Astrocyte of the cerebellum (primary cell): ENCODE measurements around the gene ENKUR.

Experiments used
- DNase-seq: peaks from one replicate; pipeline ENCODE4 v3.0.0-alpha.2; 2011; ENCODE audit warnings: low read depth
- H3K4me3 ChIP-seq: 2 replicates; pipeline ENCODE4 v1.5.1; 2011; ENCODE audit warnings: mild to moderate bottlenecking, low read depth, low read length, moderate library complexity
- CTCF ChIP-seq: IDR thresholded peaks from 2 replicates; pipeline ENCODE4 v1.5.1; 2012; ENCODE audit warnings: low read length, low read depth, moderate library complexity, mild to moderate bottlenecking; ENCODE audit errors: missing control alignments
- in situ Hi-C: cut with HindIII; loops from 2 replicates; pipeline ENCODE4 v1.10.0; 2017; ENCODE audit warnings: low sequenced_read_pairs

ENKUR gene

GRCh38 chr10:24992512-24993133 is 23.3 kb downstream of the ENKUR start:
- DNase-seq, result no peak
- no peak overlapping the region for H3K4me3 ChIP-seq
- no peak for TF ChIP-seq CTCF
- in situ Hi-C loops, result no loop called here

GRCh38 chr10:24991298-24991697 is 24.7 kb downstream of the ENKUR start:
- in situ Hi-C loops, result no loop called here
- DNase-seq, result no peak
- TF ChIP-seq CTCF, result no peak

GRCh38 chr10:24989867-24990266 is 26.1 kb downstream of the ENKUR start:
- DNase-seq, result no peak
- in situ Hi-C loops, result no loop called here
- H3K4me3 ChIP-seq, result no peak overlapping the region
- no peak for TF ChIP-seq CTCF

More at GRCh38 chr10:24991298-24991697, 24.7 kb downstream of the ENKUR start:
- no peak overlapping the region for H3K4me3 ChIP-seq

GRCh38 chr10:24988831-24989640 is 26.9 kb downstream of the ENKUR start:
- H3K4me3 ChIP-seq, result no peak overlapping the region
- in situ Hi-C loops, result no loop called here
- TF ChIP-seq CTCF, result no peak
- DNase-seq, result no peak

GRCh38 chr10:24984906-24985305 is 31.1 kb downstream of the ENKUR start:
- TF ChIP-seq CTCF, result no peak
- DNase-seq, result no peak
- in situ Hi-C loops, result no loop called here
- H3K4me3 ChIP-seq, result no peak overlapping the region

GRCh38 chr10:24983946-24984345 is 32.0 kb downstream of the ENKUR start:
- no peak for TF ChIP-seq CTCF
- no peak for DNase-seq
- H3K4me3 ChIP-seq, result no peak overlapping the region
- in situ Hi-C loops, result no loop called here
